Endodermal cell (in vitro differentiated cells): ENCODE measurements around the gene ATP6V0E1. TPM values are rescaled to one million over a fixed set of nuclear protein-coding genes. Genes with fewer than 3 reads are reported as not detected.
"Not testable (repeated sequence)": the region's sequence is repeated elsewhere in the genome, so short reads cannot be mapped to it uniquely, and the experiment has no call there.

Experiments used
- DNase-seq: peaks from one replicate; pipeline ENCODE4 v3.0.0-alpha.2; 2017
- H3K27ac ChIP-seq: 2 replicates; pipeline ENCODE4 v1.5.1; 2013; ENCODE audit warnings: mild to moderate bottlenecking, low read depth, low read length, moderate library complexity
- H3K27me3 ChIP-seq: 2 replicates; pipeline ENCODE4 v1.6.1; 2013; ENCODE audit warnings: mild to moderate bottlenecking, low read length, moderate library complexity; ENCODE audit not compliant: insufficient read depth, control insufficient read depth, poor library complexity, severe bottlenecking
- H3K36me3 ChIP-seq: 2 replicates; pipeline ENCODE4 v1.7.0; 2013; ENCODE audit warnings: mild to moderate bottlenecking, low read length, moderate library complexity; ENCODE audit not compliant: control insufficient read depth, insufficient read depth
- H3K4me1 ChIP-seq: one replicate; pipeline ENCODE4 v1.7.0; 2013; ENCODE audit warnings: low read length; ENCODE audit not compliant: control insufficient read depth, insufficient read depth
- H3K4me3 ChIP-seq: 2 replicates; pipeline ENCODE4 v1.5.1; 2013; ENCODE audit warnings: mild to moderate bottlenecking, low read length, moderate library complexity
- H3K9ac ChIP-seq: 2 replicates; pipeline ENCODE4 v1.6.1; 2013; ENCODE audit warnings: mild to moderate bottlenecking, low read length, moderate library complexity; ENCODE audit not compliant: poor library complexity, severe bottlenecking; ENCODE audit errors: extremely low read depth
- H3K9me3 ChIP-seq: 2 replicates; pipeline ENCODE4 v1.6.1; 2013; ENCODE audit warnings: mild to moderate bottlenecking, low read length, moderate library complexity; ENCODE audit not compliant: control insufficient read depth
- H3K27ac Mint-ChIP-seq: 2 replicates; pipeline ENCODE4 v1.8.0; 2020; ENCODE audit warnings: mixed read lengths
- H3K27me3 Mint-ChIP-seq: 2 replicates; pipeline ENCODE4 v1.8.0; 2021; ENCODE audit warnings: mild to moderate bottlenecking, mixed read lengths; ENCODE audit not compliant: insufficient read depth
- H3K36me3 Mint-ChIP-seq: 2 replicates; pipeline ENCODE4 v1.8.0; 2020; ENCODE audit warnings: low read depth, mixed read lengths
- H3K4me1 Mint-ChIP-seq: 2 replicates; pipeline ENCODE4 v1.8.0; 2020; ENCODE audit warnings: mixed read lengths
- H3K4me3 Mint-ChIP-seq: 2 replicates; pipeline ENCODE4 v1.8.0; 2020; ENCODE audit warnings: mild to moderate bottlenecking, moderate library complexity, mixed read lengths
- H3K9me3 Mint-ChIP-seq: 2 replicates; pipeline ENCODE4 v1.8.0; 2020; ENCODE audit warnings: mild to moderate bottlenecking, mixed read lengths
- CTCF ChIP-seq: fragments of 200-600 bp; sonication (generic); conservative IDR thresholded peaks from 2 replicates; pipeline ENCODE4 v1.5.0; 2021; ENCODE audit warnings: antibody characterized with exemption, mild to moderate bottlenecking
- WGBS, 2 experiments: methylation state at CpG; one replicate each; pipeline versions ENCODE4 v1.1.5 to v1.1.7; 2013; ENCODE audit warnings: missing lambda C conversion rate in 2 of 2, mixed read lengths in 1 of 2; ENCODE audit not compliant: insufficient coverage in 1 of 2, insufficient read length in 1 of 2; 5-methylcytosine and 5-hydroxymethylcytosine counted together
- total RNA-seq, 2 donors: library from RNA; stranded (reverse); fragmentation: NEBNext Ultra II Directional in 1 of 2; extraction: Animal tissue kit (Norgen Biotek cat#: 25700) in 1 of 2; gene quantifications; 2 replicates in 1 of 2; 3 replicates in 1 of 2; pipeline ENCODE4 v1.2.1, GENCODE V29; 2021

ATP6V0E1 gene
- total RNA-seq, 2 donors from 2014 or later, result 119 to 128 TPM

- no peak for DNase-seq
- H3K9me3 Mint-ChIP-seq, result no peaks in the 10 kb centered on the region
- no peak for TF ChIP-seq CTCF
- no peaks in the 10 kb centered on the region for H3K9me3 ChIP-seq
- no peaks in the 10 kb centered on the region for H3K4me1 Mint-ChIP-seq
- peaks cover 3% of the 10 kb centered on the region for H3K4me1 ChIP-seq
- no peak overlapping the region for H3K4me3 Mint-ChIP-seq
- H3K36me3 ChIP-seq, result peaks cover 29% of the 10 kb centered on the region
- no peaks in the 10 kb centered on the region for H3K27me3 Mint-ChIP-seq
- 93 to 96% methylated on average over 4 to 5 of the region's 5 CpGs for WGBS, 2 experiments
- H3K27ac ChIP-seq, result no peak overlapping the region
- no peak overlapping the region for H3K4me3 ChIP-seq
- no peak overlapping the region for H3K27ac Mint-ChIP-seq
- peaks cover 19% of the 10 kb centered on the region for H3K36me3 Mint-ChIP-seq
- H3K9ac ChIP-seq, result no peak overlapping the region
- H3K27me3 ChIP-seq, result no peaks in the 10 kb centered on the region
Measured at GRCh38 chr5:173029499-173029921, 45.9 kb downstream of the ATP6V0E1 start.

GRCh38 chr5:173032096-173032495 lies 48.5 kb downstream of the ATP6V0E1 start:
- H3K27ac Mint-ChIP-seq, H3K9ac ChIP-seq, H3K27me3 Mint-ChIP-seq, DNase-seq, H3K27me3 ChIP-seq, H3K4me1 ChIP-seq, H3K4me1 Mint-ChIP-seq, H3K4me3 Mint-ChIP-seq, H3K4me3 ChIP-seq, H3K9me3 Mint-ChIP-seq, H3K9me3 ChIP-seq, H3K27ac ChIP-seq: not testable (repeated sequence)
- WGBS, 2 experiments, result 88 to 96% methylated on average over 1 to 2 of the region's 3 CpGs
- H3K36me3 Mint-ChIP-seq, result peaks cover 27% of the 10 kb centered on the region
- H3K36me3 ChIP-seq, result peaks cover 29% of the 10 kb centered on the region

GRCh38 chr5:173032730-173033129 lies 49.2 kb downstream of the ATP6V0E1 start:
- Mint-ChIP-seq H3K27me3 (no peaks in the 10 kb centered on the region), H3K36me3 (peaks cover 26% of the 10 kb centered on the region), H3K9me3 (no peaks in the 10 kb centered on the region), H3K27ac (no peak overlapping the region), H3K4me1 (no peaks in the 10 kb centered on the region), H3K4me3 (no peak overlapping the region)
- Histone ChIP-seq H3K4me3 (no peak overlapping the region), H3K4me1 (peaks cover 3% of the 10 kb centered on the region), H3K9ac (no peak overlapping the region), H3K27me3 (no peaks in the 10 kb centered on the region), H3K36me3 (peaks cover 31% of the 10 kb centered on the region), H3K9me3 (no peaks in the 10 kb centered on the region), H3K27ac (no peak overlapping the region)
- WGBS, 2 experiments, result 94 to 98% methylated on average over 3 of the region's 3 CpGs
- no peak for DNase-seq
- TF ChIP-seq CTCF, result no peak

GRCh38 chr5:173033923-173034322 lies 50.4 kb downstream of the ATP6V0E1 start:
- Mint-ChIP-seq H3K9me3 (no peaks in the 10 kb centered on the region), H3K27ac (no peak overlapping the region)

More at GRCh38 chr5:173033923-173034322, 50.4 kb downstream of the ATP6V0E1 start:
- H3K4me3 ChIP-seq, result no peak overlapping the region
- no peaks in the 10 kb centered on the region for H3K4me1 ChIP-seq
- H3K36me3 Mint-ChIP-seq, result peaks cover 25% of the 10 kb centered on the region
- no peaks in the 10 kb centered on the region for H3K27me3 ChIP-seq
- WGBS, 2 experiments, result 86 to 88% methylated on average over 1 to 6 of the region's 6 CpGs
- H3K27ac ChIP-seq, result no peak overlapping the region
- H3K4me3 Mint-ChIP-seq, result no peak overlapping the region
- no peaks in the 10 kb centered on the region for H3K27me3 Mint-ChIP-seq
- H3K9ac ChIP-seq, result no peak overlapping the region
- H3K36me3 ChIP-seq, result peaks cover 26% of the 10 kb centered on the region
- H3K4me1 Mint-ChIP-seq, result no peaks in the 10 kb centered on the region
- no peaks in the 10 kb centered on the region for H3K9me3 ChIP-seq
- no peak for TF ChIP-seq CTCF
- DNase-seq, result no peak
